Stimulated activated CD4-positive, alpha-beta T cell treated with anti-CD3 and anti-CD28 coated beads, TNF-alpha, amount 100 ng/mL, for 4 hours (primary cell): Measurements from ENCODE around the gene CZIB.
"Not testable (repeated sequence)": the region's sequence is repeated elsewhere in the genome, so short reads cannot be mapped to it uniquely, and the experiment has no call there.

ENCODE experiments used
- DNase-seq, 3 experiments: peaks; one replicate each; pipeline ENCODE4 v3.0.0-alpha.2; 2020; ENCODE audit warnings: low read depth in 3 of 3

Gene CZIB

DNA sequence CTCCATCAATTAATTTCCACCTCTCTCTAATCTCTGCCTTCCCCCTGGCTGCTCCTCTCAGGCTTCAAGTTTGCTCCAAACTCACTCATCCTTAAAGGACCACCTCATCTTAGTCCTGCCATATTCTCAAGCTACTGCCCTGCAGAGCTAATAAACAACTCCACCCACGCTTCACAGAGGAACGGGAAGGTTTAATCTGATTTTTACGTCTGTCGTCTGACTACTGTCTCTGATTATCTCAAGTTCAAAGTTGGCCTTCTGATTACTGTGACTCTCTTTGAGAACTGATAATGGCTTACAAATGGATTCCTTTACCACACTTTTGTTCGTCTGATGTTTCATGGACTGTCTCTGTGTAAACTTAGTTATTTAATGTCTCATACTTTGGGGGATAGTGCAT is 31.4 kb downstream of the CZIB start:
- DNase-seq, result no peak

DNA sequence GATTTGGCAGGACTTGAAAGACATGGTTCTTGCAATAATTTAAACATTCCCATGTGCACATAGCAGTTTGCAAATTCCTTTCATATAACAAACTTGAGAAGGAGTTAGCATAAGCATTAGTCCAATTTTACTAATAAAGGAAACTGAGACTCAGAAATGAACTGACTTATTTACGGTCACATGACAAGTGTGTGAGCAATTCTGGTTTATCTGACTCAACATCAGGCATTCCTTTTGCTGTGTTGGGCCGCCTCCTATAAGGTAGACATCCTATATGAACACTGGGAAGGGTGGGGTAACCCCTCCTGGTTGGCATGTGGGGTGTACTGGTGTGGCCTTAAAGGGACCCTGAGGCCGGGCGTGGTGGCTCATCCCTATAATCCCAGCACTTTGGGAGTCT is 32.3 kb downstream of the CZIB start:
- DNase-seq, result no peak

DNA sequence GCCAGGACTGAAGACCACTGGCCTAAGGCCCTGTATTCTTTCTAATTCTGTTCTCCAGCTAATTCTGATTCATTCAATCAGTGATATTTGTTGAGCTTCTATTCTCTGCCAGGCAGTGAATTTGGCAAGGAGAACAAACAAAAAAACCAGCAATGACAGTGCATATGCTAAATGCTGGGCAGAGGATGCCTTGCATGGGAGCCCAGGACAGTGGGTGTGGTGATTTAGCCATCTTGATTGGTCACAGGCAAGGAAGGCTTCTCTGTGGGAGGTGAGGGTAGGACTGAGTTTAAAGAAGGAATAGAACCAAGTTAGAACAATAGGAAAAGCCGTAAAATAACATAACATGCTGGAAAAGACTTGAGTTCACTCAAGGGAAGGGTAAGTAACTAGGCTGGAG is 33.0 kb downstream of the CZIB start:
- DNase-seq, result no peak

DNA sequence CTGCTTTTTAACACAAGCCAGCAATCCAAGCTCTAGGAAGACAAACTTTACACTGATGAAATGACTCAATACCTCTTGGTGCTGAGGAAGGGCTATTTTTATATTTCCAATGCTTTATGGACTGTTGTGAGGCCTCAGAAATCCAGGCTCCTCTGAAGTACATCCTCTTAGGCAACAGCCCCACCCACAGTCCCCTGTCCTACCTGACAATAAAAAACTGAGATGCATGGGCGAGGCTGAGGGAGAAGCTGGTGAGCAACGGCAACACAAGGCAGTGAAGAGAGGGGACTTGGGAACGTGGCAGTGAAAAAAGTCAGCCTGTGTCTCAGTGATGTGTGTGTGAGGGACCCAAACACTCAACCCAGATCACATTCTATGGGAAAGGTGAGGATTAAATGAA is 33.9 kb downstream of the CZIB start:
- no peak for DNase-seq

DNA sequence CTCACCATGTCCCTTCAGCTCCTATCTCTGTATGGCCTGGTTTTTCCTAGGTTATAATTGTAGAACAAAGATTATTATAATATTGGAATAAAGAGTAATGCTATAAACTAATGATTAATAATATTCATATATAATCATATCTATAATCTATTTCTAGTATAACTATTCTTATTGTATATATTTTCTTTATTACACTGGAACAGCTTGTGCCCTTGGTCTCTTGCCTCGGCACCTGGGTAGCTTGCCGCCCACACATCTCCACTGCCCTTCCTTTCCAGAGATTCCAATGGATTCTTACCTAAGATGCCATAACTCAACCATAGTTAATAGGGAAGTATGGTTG is 34.5 kb downstream of the CZIB start:
- not testable (repeated sequence) for DNase-seq

DNA sequence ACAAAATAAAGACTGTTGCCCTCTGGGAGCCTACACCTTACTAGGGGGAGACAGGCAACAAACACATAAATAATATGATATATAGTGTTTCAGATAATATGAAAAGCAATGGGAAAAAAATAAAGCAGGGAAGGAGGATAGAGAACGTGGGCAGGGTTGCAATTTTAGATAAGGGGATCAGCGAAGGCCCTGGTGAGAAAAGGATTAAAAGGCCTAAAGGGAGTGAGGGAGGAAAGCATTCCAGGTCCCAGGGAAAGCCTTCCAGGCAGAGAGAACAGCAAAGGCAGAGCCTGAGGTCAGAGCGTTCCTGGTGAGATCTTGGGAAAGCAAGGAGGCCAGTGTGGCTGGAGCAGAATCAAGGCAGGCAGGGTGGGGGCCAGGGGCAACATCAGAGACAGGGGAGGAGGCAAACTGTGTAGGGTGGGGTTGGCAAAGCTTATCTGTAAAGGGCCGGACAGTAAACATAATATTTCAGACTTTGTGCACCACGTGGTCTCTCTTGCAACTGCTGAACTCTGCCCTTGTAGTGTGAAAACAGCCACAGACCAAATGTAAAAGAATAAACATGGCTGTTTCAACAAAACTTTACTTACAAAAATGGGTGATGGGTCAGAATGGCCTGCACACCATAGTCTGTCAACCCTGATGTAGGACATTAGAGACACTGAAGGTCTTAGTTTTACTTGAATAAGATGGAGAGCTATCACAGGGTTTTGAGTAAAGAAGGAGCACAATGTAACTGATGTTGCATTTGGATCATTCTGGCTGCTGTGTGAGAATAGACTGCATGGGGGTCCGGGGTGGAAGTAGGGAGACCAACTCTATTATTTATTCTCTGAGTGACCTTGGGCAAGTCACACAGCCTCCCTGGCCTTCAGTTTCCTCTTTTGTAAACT is 37.1 kb downstream of the CZIB start:
- DNase-seq, result no peak

DNA sequence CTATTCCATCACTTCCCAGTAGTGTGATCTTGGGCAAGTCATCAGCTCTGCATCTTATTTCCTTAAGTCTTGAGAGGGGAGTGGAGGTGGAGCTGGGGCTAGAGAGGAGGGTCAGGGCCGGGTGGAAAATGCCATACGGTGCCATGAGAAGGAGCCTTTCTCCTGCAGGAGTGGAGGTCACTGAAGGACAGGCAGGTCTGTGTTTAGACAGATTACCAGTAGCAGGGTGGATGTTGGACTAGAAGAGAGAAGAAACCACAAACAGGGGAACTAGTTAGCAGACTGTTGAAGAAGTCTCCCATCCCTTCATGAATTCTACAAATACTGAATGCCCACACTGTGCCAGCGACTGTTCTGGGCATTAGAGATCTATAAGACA is 37.7 kb downstream of the CZIB start:
- DNase-seq, result no peak

DNA sequence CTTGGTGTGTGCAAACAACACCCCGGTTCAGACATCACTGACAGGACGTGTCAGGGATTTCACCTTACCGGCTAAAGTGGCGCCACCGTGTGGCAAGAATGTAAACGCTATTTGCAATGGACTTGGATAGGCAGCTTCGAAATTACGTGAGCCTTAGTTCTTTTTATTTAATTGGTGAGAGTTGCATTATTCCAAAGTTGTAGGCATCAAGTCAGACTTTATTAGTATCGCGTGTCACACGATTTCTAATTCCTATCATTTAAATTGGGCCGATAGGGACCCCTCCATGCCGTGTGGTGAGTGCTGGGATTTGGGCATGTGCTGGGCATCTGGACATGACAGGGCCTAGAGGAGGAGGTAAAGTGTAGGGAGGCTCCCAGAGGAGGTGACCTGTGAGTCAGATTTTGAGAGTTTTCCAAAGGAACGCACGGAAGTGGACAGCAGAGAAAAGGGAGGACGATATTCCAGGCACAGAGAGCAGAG is 38.3 kb downstream of the CZIB start:
- peak; percentile 57 to 70 (median 61) for DNase-seq

DNA sequence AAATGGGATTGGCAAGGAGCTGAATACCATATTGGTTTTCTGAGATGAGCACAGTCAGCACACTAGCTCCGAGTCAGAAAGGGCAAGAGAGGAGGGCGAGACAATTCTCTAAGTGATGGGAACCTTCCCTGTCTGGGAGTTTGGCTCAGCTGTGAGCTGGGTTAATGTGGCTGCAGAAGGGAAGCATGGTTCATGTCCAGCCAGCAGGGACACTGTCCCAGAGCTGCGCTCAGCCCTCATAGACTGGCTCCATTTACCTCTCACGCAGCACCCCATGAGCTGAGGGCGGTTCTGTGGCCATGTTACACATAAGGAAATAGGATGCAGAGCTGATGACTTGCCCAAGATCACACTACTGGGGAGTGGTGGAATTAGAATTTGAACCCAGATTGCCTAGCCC is 39.5 kb downstream of the CZIB start:
- no peak for DNase-seq

DNA sequence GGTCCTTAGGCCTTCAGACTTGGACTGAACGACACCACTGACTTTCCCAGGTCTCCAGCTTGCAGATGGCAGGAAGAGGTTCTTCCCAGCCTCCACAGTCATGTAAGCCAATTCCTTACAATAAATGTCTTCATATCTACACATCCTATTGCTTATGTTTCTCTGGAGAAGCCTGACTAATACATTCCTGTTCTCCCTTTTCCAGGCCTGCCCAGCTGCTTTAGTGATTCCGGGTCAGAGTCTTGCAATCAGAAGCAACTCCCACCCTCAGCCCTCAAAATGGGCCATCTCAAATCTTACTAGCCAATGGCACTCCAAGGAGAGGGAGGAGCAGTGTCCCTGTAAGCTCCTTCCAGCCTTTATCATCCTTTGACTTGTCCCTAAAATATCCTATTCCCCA is 40.2 kb downstream of the CZIB start:
- no peak for DNase-seq

DNA sequence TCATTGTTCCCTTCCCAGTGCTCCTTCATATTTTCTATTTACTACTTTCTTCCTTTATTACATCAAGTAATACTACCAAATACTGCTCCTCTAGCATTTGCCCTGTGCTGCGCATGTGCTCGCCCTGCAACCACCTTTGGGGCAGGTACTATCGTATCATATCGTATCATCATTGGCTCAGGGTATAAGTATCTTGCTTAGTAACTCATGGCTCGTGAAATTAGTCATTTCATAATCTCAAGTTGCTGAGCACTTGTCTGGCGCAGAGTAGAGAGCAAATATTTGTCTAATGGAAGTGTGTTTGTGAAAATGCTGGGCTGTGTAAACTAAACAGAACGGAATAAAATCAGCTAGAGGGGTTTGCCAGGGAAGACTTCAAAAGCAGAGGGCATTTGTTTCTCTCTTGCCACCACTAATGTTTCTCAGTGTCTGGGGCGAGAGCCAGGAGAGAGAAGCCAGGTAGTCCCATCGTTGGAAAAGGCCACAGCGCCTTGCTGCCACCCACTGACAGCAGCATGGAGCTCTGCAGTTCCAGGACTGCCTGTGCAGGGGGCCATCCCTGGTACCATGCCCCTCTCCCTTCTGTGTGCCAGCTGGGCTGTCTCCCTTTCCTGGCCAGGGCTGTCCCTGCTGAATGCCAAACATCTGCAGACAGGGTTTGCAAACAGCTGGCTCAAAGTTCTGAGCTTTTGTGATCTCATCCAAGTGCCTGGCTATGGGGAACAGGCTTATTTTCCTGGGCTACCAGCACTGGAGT is 43.8 kb downstream of the CZIB start:
- no peak for DNase-seq

DNA sequence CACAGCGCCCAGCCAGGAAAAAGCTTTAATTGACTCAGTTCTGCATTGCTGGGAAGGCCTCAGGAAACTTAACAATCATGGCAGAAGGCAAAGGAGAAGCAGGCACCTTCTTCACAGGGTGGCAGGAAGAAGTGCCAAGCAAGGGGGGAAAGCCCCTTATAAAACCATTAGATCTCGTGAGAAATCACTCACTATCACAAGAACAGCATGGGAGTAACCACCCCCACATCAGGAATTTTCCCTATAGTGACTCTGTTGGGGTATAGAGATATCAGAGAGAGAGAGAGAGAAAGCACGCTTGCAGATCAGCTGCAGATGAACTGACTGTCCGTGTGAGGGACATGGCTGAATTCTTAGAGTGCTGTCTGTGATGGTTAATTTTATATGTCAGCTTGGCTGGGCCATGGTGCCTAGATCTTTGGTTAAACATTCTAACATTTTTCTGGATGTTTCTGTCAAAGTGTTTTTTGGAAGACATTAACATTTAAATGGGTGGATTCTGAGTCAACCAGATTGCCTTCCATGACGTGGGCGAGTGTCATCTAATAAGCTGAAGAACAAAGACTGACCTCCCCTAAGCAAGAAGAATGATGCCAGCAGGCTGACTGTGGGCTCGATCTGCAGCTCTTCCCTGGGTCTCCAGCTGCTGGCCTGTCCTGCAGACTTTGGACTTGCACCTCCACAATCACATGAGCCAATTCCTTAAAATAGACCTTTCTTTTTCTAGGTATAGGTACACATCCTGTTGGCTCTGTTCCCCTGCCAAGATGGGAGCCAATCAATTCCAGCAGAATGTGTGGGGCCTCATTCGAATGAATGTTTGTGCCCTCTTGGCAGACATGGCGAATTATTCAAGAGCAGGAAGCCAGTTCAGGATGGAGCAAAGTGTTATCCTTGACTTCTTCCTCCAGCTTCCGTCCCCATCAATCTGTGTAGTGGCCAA is 45.2 kb downstream of the CZIB start:
- no peak for DNase-seq

DNA sequence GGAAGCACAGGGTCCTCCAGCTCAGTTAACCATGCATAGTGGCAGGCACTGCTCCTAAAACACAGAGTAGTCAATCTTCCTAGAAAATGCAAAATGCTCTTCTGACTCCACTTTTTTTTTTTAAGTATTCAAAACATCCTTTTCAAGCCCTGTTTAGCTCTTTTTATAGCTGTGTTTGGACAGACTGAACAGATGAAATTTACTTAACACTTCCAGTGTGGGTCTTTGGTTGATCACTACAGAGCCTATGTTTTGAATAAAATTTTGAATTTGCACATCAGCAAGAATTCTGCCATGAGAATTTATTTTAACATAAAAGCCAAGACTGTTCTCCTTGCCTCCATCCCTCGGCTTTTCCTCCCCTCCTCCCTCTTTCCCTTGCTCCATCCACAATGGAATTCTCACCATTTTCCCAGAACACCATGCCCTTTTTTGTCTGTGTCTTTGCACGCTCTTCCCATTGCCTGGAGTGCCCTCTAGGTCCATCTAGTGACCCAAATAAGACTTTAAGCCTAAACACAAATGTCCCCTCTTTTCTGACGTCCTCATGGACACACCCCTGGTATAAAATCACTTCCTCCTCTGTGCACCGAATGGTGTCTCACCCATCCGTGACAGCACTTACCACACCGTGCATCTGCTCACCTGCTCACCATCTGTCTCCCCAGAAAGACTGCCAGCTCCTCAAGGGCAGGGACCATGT is 47.9 kb downstream of the CZIB start:
- no peak for DNase-seq

DNA sequence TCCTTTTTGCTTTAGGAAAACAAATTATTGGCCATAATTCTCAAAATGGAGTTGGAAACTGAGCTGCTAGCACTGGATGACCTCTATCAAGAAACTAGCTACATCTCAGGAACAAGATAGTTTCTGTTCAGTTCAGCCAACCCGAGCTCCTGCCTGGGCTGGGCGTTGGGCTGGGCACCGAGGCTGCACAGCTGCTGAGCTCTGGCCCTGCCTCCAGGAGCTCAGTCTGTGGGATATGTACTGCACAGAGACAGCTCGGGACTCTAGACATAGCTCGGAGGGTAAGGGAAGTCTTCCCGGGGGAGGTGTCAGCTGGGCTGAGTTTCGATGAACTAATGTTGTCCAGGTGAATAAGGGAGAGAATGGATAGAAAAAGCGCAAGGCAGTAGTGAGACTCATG is 53.5 kb downstream of the CZIB start:
- DNase-seq, result no peak

DNA sequence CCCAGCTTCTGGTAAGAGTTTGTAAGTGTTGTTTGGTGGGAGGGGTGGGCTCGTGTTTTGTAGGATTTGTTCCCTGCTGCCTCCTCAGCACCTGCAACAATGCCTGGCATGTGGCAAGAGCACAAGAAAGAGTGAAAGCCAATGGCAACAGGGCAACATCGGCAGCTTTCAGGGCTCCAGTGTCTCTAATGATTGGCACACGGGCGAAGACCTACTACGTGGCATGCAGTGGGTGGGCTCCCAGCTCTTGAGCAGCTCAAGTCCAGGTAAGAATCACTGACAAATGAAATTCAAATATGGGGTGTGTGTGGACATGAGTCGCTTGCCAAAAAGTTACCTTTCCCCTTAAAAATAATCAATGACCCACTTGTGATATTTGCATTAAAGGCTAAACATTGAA is 54.1 kb downstream of the CZIB start:
- no peak for DNase-seq

DNA sequence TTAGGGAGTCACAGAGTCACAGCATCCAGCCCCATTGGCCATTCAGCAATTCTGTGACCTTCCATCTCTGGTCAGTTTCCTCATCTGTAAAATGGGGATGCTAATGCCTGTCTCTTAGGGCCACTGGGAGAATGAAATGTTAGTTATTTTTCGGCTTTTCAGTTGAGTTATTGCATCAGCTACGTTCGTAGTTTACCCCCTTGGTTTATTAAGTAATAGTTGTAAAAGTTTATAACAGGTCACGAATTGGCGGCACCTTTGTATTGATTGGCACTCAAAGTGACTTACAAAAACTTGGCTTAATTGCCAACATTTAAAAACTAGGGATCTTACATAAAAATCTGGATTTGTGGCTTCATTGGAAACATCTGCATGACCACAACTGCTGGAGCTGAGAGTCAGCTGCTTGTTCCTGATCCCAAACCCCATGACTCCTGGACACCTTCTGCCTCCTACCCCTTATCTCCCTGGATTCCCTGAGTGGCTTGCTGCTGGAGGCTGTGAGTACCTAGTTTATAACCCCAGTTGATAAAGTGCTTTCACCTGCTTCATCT is 54.9 kb downstream of the CZIB start:
- no peak for DNase-seq
